Esophagus squamous epithelium (tissue), 4 donors: ENCODE results near the gene ADAM19.

Source experiments
- POLR2A ChIP-seq, 4 donors: fragments of 450-650 bp; IDR thresholded peaks; one replicate each; pipeline ENCODE4 v1.6.1; 2017; ENCODE audit warnings: antibody characterized with exemption in 4 of 4, mild to moderate bottlenecking in 4 of 4, moderate library complexity in 3 of 4
- TF ChIP-seq, protein P1 (sequence below), 6 experiments: fragments of 450-650 bp in 4 of 6; fragments of 200-600 bp in 2 of 6; sonication (generic) in 2 of 6; IDR thresholded peaks; one replicate each; pipeline ENCODE4 v1.5.1; 2016 to 2019; ENCODE audit warnings: antibody characterized with exemption in 6 of 6, mild to moderate bottlenecking in 4 of 6, moderate library complexity in 4 of 6

- TF ChIP-seq, protein P1, sequence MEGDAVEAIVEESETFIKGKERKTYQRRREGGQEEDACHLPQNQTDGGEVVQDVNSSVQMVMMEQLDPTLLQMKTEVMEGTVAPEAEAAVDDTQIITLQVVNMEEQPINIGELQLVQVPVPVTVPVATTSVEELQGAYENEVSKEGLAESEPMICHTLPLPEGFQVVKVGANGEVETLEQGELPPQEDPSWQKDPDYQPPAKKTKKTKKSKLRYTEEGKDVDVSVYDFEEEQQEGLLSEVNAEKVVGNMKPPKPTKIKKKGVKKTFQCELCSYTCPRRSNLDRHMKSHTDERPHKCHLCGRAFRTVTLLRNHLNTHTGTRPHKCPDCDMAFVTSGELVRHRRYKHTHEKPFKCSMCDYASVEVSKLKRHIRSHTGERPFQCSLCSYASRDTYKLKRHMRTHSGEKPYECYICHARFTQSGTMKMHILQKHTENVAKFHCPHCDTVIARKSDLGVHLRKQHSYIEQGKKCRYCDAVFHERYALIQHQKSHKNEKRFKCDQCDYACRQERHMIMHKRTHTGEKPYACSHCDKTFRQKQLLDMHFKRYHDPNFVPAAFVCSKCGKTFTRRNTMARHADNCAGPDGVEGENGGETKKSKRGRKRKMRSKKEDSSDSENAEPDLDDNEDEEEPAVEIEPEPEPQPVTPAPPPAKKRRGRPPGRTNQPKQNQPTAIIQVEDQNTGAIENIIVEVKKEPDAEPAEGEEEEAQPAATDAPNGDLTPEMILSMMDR (IDR thresholded peaks at IDR 0.05) = no peak
- no peak for TF ChIP-seq POLR2A (IDR thresholded peaks at IDR 0.05)
These were observed 31.6 kb downstream of the ADAM19 start for GRCh38 chr5:157543825-157544622.
